ENCODE data around the gene SYCP3.

- TF ChIP-seq CREB1 (IDR thresholded peaks at IDR 0.05; ENCODE audit: low read depth), result no peak
- no peak for TF ChIP-seq YY1 (IDR thresholded peaks at IDR 0.05; ENCODE audit: low read depth)
- no peak for TF ChIP-seq RAD21 (IDR thresholded peaks at IDR 0.05; ENCODE audit: low read depth)
- no peak for TF ChIP-seq EGR1 (IDR thresholded peaks at IDR 0.05)
- TF ChIP-seq TAF1 (IDR thresholded peaks at IDR 0.05; ENCODE audit: low read depth), result no peak
- TF ChIP-seq CEBPB (IDR thresholded peaks at IDR 0.05), result no peak
- TF ChIP-seq, protein P1, sequence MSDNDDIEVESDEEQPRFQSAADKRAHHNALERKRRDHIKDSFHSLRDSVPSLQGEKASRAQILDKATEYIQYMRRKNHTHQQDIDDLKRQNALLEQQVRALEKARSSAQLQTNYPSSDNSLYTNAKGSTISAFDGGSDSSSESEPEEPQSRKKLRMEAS (IDR thresholded peaks at IDR 0.05), result no peak
- no peak for TF ChIP-seq REST (IDR thresholded peaks at IDR 0.05; ENCODE audit: low read depth)
- TF ChIP-seq EP300 (IDR thresholded peaks at IDR 0.05; ENCODE audit: borderline replicate concordance), result no peak
- TF ChIP-seq ZBTB7A (IDR thresholded peaks at IDR 0.05; ENCODE audit: low read depth), result no peak
- TF ChIP-seq NFIC (IDR thresholded peaks at IDR 0.05), result no peak
- no peak for TF ChIP-seq FOXM1 (IDR thresholded peaks at IDR 0.05; ENCODE audit: borderline replicate concordance, low read depth)
Observed at GRCh38 chr12:101785671-101786070, 46.4 kb upstream of the SYCP3 start.

Measured in Ishikawa (cell line).